ENCODE data around the gene PALD1. TPM values are rescaled to one million over a fixed set of nuclear protein-coding genes. Genes with fewer than 3 reads are reported as not detected.

The PALD1 gene
- total and polyA plus RNA-seq, 2 of the 13 experiments (the other 11 are each of a cell fraction or from before 2014, with no cell fraction given), result 0.07 to 0.09 TPM

DNA sequence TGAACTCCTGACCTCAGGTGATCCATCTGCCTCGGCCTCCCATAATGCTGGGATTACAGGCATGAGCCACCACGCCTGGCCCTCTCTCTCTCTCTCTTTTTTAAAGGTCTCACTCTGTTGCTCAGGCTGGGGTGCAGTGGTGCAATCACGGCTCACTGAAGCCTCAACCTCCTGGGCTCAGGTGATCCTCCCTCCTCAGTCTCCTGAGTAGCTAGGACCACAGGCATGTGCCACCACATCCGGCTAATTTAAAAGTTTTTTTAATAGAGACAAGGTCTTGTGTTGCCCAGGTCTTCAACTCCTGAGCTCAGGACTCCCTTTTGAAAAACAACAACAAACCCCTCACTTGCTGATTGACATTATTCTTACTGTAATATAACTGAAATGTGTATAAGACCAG lies 11.6 kb downstream of the PALD1 start:
- H3K79me2 ChIP-seq (ENCODE audit: insufficient read depth, low read length), result no peaks in the 10 kb centered on the region
- H3K36me3 ChIP-seq (replicated peaks in 1 of 2; ENCODE audit: control insufficient read depth in 1 of 2, insufficient read depth in 2 of 2, low read length in 2 of 2), result no peaks in the 10 kb centered on the region
- no peak for FAIRE-seq
- H3K9me3 ChIP-seq (ENCODE audit: low read length), result no peaks in the 10 kb centered on the region
- CTCF ChIA-PET (ENCODE audit: low intra/inter-chr PET ratio, low total read pairs), result no interaction called here
- no peak for DNase-seq (ENCODE audit: low spot score)
- H3K27me3 ChIP-seq (ENCODE audit: control insufficient read depth in 1 of 2, insufficient read depth in 2 of 2, low read length in 2 of 2), result peaks cover 3 to 25% of the 10 kb centered on the region in 2 experiments; a peak in 2 of 5 replicates
- H3K27ac ChIP-seq (ENCODE audit: extremely low read length, insufficient read depth, low read length), result no peak overlapping the region
- H3K4me1 ChIP-seq (ENCODE audit: insufficient read depth, low read length), result no peaks in the 10 kb centered on the region
- no peak overlapping the region for H2AFZ ChIP-seq (ENCODE audit: low read length)
- no peak overlapping the region for H3K9ac ChIP-seq (ENCODE audit: insufficient read depth, low read depth, low read length)
- ATAC-seq, result no peak
- H3K4me3 ChIP-seq (replicated peaks in 1 of 3; ENCODE audit: insufficient read depth in 1 of 3, low read depth in 2 of 3, low read length in 3 of 3), result no peak overlapping the region
- TF ChIP-seq KLF16 (CRISPR knock-in tag; IDR thresholded peaks at IDR 0.05) (no peak), ELF3 (CRISPR knock-in tag; IDR thresholded peaks at IDR 0.05) (no peak), ZFP90 (CRISPR knock-in tag; IDR thresholded peaks at IDR 0.05; ENCODE audit: borderline replicate concordance) (no peak), CENPT (CRISPR knock-in tag; IDR thresholded peaks at IDR 0.05; ENCODE audit: low read depth) (no peak)
- no peak overlapping the region for H3K4me2 ChIP-seq (ENCODE audit: low read depth, low read length)
- in situ Hi-C loops (cut with HindIII; ENCODE audit: extremely low pct_ligation_motif_present, low pct_unique_long_range_greater_than_20kb) (no loop called here), intact Hi-C loops (cut with micrococcal nuclease; ENCODE audit: unreplicated experiment) (no loop called here)
- H4K20me1 ChIP-seq (ENCODE audit: insufficient read depth, low read length), result no peaks in the 10 kb centered on the region
- POLR2A ChIA-PET, result no interaction called here
- no TSS peak for BruUV-seq (replicated peaks)
- 3% methylated on average over 4 of the region's 4 CpGs for WGBS (ENCODE audit: low lambda C conversion rate)

- H3K27me3 ChIP-seq (ENCODE audit: control insufficient read depth in 1 of 2, insufficient read depth in 2 of 2, low read length in 2 of 2), result peaks cover 3 to 31% of the 10 kb centered on the region in 2 experiments; a peak in 2 of 5 replicates
- 84% methylated on average over 2 of the region's 2 CpGs for WGBS (ENCODE audit: low lambda C conversion rate)
- no peak overlapping the region for H3K27ac ChIP-seq (ENCODE audit: extremely low read length, insufficient read depth, low read length)
- no peaks in the 10 kb centered on the region for H3K36me3 ChIP-seq (replicated peaks in 1 of 2; ENCODE audit: control insufficient read depth in 1 of 2, insufficient read depth in 2 of 2, low read length in 2 of 2)
- ChIA-PET POLR2A (no interaction called here), CTCF (ENCODE audit: low intra/inter-chr PET ratio, low total read pairs) (no interaction called here)
- intact Hi-C loops (cut with micrococcal nuclease; ENCODE audit: unreplicated experiment) (no loop called here), in situ Hi-C loops (cut with HindIII; ENCODE audit: extremely low pct_ligation_motif_present, low pct_unique_long_range_greater_than_20kb) (no loop called here)
- H3K9ac ChIP-seq (ENCODE audit: insufficient read depth, low read depth, low read length), result no peak overlapping the region
- no peaks in the 10 kb centered on the region for H4K20me1 ChIP-seq (ENCODE audit: insufficient read depth, low read length)
- H2AFZ ChIP-seq (ENCODE audit: low read length), result no peak overlapping the region
- H3K4me2 ChIP-seq (ENCODE audit: low read depth, low read length), result no peak overlapping the region
- BruUV-seq (replicated peaks), result no TSS peak
- no peak overlapping the region for H3K4me3 ChIP-seq (replicated peaks in 1 of 3; ENCODE audit: insufficient read depth in 1 of 3, low read depth in 2 of 3, low read length in 3 of 3)
- ATAC-seq (no peak), FAIRE-seq (no peak), DNase-seq (ENCODE audit: low spot score) (no peak)
- H3K79me2 ChIP-seq (ENCODE audit: insufficient read depth, low read length), result no peaks in the 10 kb centered on the region
- no peaks in the 10 kb centered on the region for H3K9me3 ChIP-seq (ENCODE audit: low read length)
- H3K4me1 ChIP-seq (ENCODE audit: insufficient read depth, low read length), result no peaks in the 10 kb centered on the region
- no peak for TF ChIP-seq ZNF20 (CRISPR knock-in tag; IDR thresholded peaks at IDR 0.05)
- no peak for TF ChIP-seq ZNF430 (CRISPR knock-in tag; IDR thresholded peaks at IDR 0.05)
- TF ChIP-seq SALL2 (CRISPR knock-in tag; IDR thresholded peaks at IDR 0.05), result no peak
- TF ChIP-seq BRCA1 (CRISPR knock-in tag; IDR thresholded peaks at IDR 0.05), result no peak
- no peak for TF ChIP-seq ZNF841 (CRISPR knock-in tag; IDR thresholded peaks at IDR 0.05; ENCODE audit: borderline replicate concordance)
- no peak for TF ChIP-seq POLR2AphosphoS5 (IDR thresholded peaks at IDR 0.05; ENCODE audit: low read depth, low read length)
- no peak for TF ChIP-seq NFE2 (CRISPR knock-in tag; IDR thresholded peaks at IDR 0.05)
- TF ChIP-seq HDAC1 (CRISPR knock-in tag; IDR thresholded peaks at IDR 0.05), result no peak
- TF ChIP-seq, protein P1, sequence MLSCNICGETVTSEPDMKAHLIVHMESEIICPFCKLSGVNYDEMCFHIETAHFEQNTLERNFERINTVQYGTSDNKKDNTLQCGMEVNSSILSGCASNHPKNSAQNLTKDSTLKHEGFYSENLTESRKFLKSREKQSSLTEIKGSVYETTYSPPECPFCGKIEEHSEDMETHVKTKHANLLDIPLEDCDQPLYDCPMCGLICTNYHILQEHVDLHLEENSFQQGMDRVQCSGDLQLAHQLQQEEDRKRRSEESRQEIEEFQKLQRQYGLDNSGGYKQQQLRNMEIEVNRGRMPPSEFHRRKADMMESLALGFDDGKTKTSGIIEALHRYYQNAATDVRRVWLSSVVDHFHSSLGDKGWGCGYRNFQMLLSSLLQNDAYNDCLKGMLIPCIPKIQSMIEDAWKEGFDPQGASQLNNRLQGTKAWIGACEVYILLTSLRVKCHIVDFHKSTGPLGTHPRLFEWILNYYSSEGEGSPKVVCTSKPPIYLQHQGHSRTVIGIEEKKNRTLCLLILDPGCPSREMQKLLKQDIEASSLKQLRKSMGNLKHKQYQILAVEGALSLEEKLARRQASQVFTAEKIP (CRISPR knock-in tag; IDR thresholded peaks at IDR 0.05; ENCODE audit: borderline replicate concordance), result no peak
- TF ChIP-seq ZNF282 (IDR thresholded peaks at IDR 0.05; ENCODE audit: partially characterized antibody), result no peak
- TF ChIP-seq ZNF362 (CRISPR knock-in tag; IDR thresholded peaks at IDR 0.05; ENCODE audit: borderline replicate concordance), result no peak
These were observed 13.0 kb downstream of the PALD1 start for GRCh38 chr10:70491614-70492013.

Measured in HepG2 (cell line).